BLaER1 (cell line): ENCODE measurements around the gene CUBN.

ENCODE experiments used
- H3K27ac ChIP-seq: shearing (Covaris generic); formaldehyde crosslinking; 2 replicates; pipeline ENCODE4 v1.8.1; 2022
- H3K27me3 ChIP-seq: shearing (Covaris generic); formaldehyde crosslinking; 2 replicates; pipeline ENCODE4 v1.8.1; 2022
- H3K36me3 ChIP-seq: shearing (Covaris generic); formaldehyde crosslinking; 2 replicates; pipeline ENCODE4 v1.8.1; 2022
- H3K4me1 ChIP-seq: shearing (Covaris generic); formaldehyde crosslinking; 2 replicates; pipeline ENCODE4 v1.8.1; 2022
- H3K4me2 ChIP-seq: shearing (Covaris generic); formaldehyde crosslinking; 2 replicates; pipeline ENCODE4 v1.8.1; 2022
- H3K4me3 ChIP-seq: shearing (Covaris generic); formaldehyde crosslinking; 2 replicates; pipeline ENCODE4 v1.8.1; 2022
- H3K9ac ChIP-seq: shearing (Covaris generic); formaldehyde crosslinking; 2 replicates; pipeline ENCODE4 v1.8.1; 2022
- H3K9me3 ChIP-seq: shearing (Covaris generic); formaldehyde crosslinking; 2 replicates; pipeline ENCODE4 v1.8.1; 2022
- H4K20me1 ChIP-seq: shearing (Covaris generic); formaldehyde crosslinking; 2 replicates; pipeline ENCODE4 v1.8.1; 2022
- Cebpa-rat ChIP-seq: shearing (Covaris generic); IDR thresholded peaks from 2 replicates; pipeline ENCODE4 v1.8.1; 2022

The CUBN gene

DNA sequence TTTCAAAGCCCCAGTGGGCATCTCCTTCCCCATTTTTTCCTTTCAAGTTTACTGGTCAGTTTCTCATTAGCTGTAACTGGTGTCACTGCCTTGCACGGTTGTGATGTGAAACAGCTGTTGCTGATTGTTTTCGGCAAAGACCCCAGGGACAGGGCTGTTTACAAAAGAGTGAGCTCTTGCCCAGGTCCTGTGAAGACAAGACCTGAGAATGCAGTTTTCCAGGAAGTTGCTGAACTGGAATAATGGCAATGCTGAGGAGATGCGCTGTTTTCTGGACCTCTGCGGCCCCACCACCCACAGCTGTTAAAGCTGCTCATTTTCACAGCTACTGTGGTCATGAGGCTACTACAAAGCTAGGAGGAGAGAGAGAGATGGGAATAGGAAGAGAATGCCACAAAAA is 195.8 kb downstream of the CUBN start:
- Histone ChIP-seq H3K4me2 (no peak overlapping the region), H3K27me3 (no peaks in the 10 kb centered on the region), H3K4me1 (peaks cover 5% of the 10 kb centered on the region), H3K27ac (no peak overlapping the region), H3K9ac (no peak overlapping the region), H4K20me1 (no peaks in the 10 kb centered on the region), H3K4me3 (no peak overlapping the region), H3K36me3 (no peaks in the 10 kb centered on the region), H3K9me3 (no peaks in the 10 kb centered on the region)
- no peak for TF ChIP-seq Cebpa-rat

DNA sequence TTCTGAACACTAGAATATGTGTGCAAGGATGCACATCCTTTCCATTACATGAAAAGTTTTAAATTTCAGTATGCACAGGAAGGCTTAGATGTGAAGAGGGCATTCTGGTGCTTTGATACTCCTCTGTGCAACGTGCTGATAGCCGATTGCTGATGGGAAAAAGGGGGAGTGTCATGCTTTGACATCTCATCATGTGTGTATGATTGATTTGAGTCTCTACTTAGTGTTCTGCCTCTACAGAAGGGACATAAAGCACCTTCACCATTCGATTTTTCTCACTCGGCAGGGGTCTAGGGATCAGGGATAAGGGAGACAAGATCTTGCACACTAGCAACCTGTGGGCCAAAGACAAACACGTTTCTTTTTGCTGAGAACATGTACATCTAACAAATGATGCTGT is 197.7 kb downstream of the CUBN start:
- no peaks in the 10 kb centered on the region for H3K9me3 ChIP-seq
- H3K4me2 ChIP-seq: no peak overlapping the region
- no peak overlapping the region for H3K9ac ChIP-seq
- no peaks in the 10 kb centered on the region for H3K27me3 ChIP-seq
- no peaks in the 10 kb centered on the region for H3K36me3 ChIP-seq
- H3K4me1 ChIP-seq: peaks cover 5% of the 10 kb centered on the region
- no peak overlapping the region for H3K4me3 ChIP-seq
- no peak overlapping the region for H3K27ac ChIP-seq
- no peak for TF ChIP-seq Cebpa-rat
- H4K20me1 ChIP-seq: no peaks in the 10 kb centered on the region

DNA sequence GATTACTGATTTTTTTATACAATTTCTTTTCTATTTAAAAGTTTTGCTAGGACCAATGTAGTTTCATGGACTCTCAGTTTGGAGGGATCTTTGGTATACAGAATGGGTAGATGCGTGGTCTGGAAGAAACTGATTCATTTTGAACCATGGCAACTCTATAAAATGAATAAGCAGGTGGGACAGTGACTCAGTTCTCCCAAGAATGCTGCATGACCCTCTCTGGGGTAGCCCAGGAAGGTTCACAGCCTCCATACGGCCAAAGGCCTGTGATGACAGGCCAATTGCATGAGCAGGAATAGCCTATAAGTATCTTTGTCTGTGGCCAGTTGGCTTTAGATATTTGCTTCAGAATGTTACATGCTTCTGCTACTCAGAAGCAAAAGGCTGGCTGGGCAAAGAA is 199.1 kb downstream of the CUBN start:
- no peaks in the 10 kb centered on the region for H3K9me3 ChIP-seq
- H4K20me1 ChIP-seq: no peaks in the 10 kb centered on the region
- no peak for TF ChIP-seq Cebpa-rat
- no peak overlapping the region for H3K27ac ChIP-seq
- H3K9ac ChIP-seq: no peak overlapping the region
- H3K4me2 ChIP-seq: no peak overlapping the region
- no peaks in the 10 kb centered on the region for H3K36me3 ChIP-seq
- H3K4me1 ChIP-seq: peaks cover 5% of the 10 kb centered on the region
- H3K4me3 ChIP-seq: no peak overlapping the region
- H3K27me3 ChIP-seq: no peaks in the 10 kb centered on the region

DNA sequence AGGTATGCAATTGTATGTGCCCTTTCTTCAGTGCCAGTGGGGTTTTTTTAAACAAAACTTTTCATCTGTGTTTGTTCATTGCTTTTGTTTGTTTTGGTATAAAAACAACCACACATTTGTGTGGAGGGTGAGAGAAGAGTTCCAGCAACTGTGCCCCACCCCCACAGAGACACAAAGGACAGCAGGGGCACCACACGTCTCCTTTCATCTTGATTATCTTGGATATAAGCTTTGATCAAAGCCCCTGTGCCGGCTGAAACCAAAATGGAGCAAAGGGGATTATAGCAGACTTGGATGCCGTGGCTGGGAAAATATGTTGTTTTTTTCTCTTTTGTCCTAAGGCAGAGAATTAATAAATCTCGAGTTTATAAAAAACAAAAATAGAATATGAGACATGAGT is 200.5 kb downstream of the CUBN start:
- peaks cover 9% of the 10 kb centered on the region for H3K4me1 ChIP-seq
- no peak overlapping the region for H3K4me2 ChIP-seq
- H3K36me3 ChIP-seq: no peaks in the 10 kb centered on the region
- TF ChIP-seq Cebpa-rat: no peak
- H3K27me3 ChIP-seq: no peaks in the 10 kb centered on the region
- no peak overlapping the region for H3K9ac ChIP-seq
- no peaks in the 10 kb centered on the region for H4K20me1 ChIP-seq
- no peaks in the 10 kb centered on the region for H3K9me3 ChIP-seq
- no peak overlapping the region for H3K4me3 ChIP-seq
- H3K27ac ChIP-seq: no peak overlapping the region

DNA sequence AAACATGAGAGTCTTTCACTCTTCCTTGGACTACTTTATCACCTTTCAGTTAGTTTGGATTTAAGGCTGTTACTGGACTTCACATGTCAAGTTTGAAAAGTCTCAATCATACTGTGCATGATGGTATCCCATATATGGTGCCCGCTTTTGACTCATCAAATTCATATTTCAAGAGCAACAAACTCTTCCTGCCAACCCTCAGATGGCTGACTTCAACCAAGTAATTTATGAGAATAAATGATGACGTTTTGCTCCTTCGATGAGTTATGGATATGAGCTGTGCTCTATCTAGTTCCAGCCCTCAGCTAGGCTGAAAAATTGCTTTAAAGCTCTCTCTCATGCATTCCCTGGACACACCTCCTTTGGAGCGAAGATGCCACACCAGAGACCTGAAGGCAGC is 202.1 kb downstream of the CUBN start:
- H3K4me1 ChIP-seq: peaks cover 4% of the 10 kb centered on the region; the same call in 1 of the 2 replicates
- H4K20me1 ChIP-seq: no peaks in the 10 kb centered on the region
- H3K4me3 ChIP-seq: no peak overlapping the region
- H3K9me3 ChIP-seq: no peaks in the 10 kb centered on the region
- TF ChIP-seq Cebpa-rat: no peak
- no peaks in the 10 kb centered on the region for H3K36me3 ChIP-seq
- H3K4me2 ChIP-seq: no peak overlapping the region
- H3K27me3 ChIP-seq: no peaks in the 10 kb centered on the region
- no peak overlapping the region for H3K27ac ChIP-seq
- no peak overlapping the region for H3K9ac ChIP-seq

DNA sequence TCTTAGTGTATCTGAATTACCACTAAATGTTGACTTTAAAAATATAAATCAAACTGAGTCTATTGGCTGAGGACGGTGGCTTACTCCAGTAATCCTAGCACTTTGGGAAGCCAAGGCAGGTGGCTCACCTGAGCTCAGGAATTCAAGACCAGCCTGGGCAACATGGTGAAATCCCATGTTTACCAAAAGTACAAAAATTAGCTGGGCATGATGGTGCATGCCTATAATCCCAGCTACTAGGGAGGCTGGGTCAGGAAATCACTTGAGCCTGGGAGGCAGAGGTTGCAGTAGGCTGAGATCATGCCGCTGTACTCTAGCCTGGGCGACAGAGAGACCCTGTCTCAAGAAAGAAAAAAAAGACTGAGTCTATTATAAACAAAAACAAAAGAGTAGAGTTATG is 205.9 kb downstream of the CUBN start:
- TF ChIP-seq Cebpa-rat: no peak
- Histone ChIP-seq H3K9ac (no peak overlapping the region), H4K20me1 (no peaks in the 10 kb centered on the region), H3K36me3 (no peaks in the 10 kb centered on the region), H3K27ac (no peak overlapping the region), H3K4me2 (no peak overlapping the region), H3K4me1 (peaks cover 4% of the 10 kb centered on the region; the same call in 1 of the 2 replicates), H3K4me3 (no peak overlapping the region), H3K27me3 (no peaks in the 10 kb centered on the region), H3K9me3 (no peaks in the 10 kb centered on the region)

DNA sequence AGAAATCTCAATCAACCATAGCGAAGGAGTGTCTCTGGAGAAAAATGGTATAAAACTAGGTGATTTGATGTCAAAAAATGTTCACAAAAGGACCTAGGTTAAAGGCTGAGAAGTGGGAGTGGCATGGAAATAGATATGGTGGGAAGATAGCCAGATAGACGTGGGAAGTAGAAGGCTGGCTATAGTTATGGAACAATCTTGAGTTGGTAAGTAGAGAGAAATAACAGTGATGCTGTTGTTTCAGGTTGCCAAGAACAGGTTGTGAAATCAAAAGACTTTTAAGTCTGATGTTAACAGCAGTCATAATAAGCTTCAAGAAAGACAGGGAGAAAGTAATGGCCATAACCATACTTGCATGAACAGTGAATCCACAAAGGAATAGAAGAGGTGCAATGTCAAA is 206.3 kb downstream of the CUBN start:
- Histone ChIP-seq H3K4me2 (no peak overlapping the region), H3K4me3 (no peak overlapping the region), H3K27ac (no peak overlapping the region), H3K4me1 (peaks cover 4% of the 10 kb centered on the region; the same call in 1 of the 2 replicates), H3K9ac (no peak overlapping the region), H4K20me1 (no peaks in the 10 kb centered on the region), H3K27me3 (no peaks in the 10 kb centered on the region), H3K36me3 (no peaks in the 10 kb centered on the region), H3K9me3 (no peaks in the 10 kb centered on the region)
- no peak for TF ChIP-seq Cebpa-rat

DNA sequence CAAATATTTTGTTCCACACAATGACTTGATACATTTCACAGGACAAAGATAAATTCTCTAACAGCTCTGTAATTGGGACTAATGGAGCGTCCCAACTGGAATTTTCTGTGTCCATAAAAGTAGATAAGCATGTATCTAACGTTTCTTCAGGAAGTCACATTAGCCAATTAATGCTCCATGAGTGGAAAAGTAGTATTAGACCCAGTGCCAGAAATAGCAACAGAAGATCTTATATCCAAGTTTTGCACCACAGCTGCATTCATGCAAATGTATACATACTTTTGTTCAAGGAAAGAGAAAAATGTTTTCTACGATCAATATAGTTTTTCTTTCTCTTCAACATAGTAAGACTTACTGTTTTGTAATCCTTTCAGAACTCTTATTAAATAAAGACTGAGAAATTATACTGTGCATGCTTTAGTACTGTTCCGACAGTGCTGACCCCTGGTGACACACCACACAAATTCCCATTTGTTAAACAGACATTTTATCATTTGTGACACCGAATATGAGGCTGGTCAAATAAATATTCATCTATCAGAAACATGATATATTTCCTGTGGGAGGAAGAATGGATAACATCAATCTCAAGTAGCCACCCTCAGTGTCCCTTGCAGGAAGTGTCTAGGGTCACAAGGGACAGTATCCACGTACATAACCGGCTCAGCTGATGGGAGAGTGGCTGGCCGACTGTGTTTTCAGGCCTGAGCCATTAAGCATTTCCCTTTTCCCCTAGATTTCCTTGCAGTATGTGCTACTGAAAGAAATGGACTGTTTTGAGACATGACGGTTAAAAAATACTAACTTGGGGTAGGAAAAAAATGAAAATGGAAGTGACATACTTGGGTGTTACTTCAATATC is 210.3 kb downstream of the CUBN start:
- no peak overlapping the region for H3K27ac ChIP-seq
- no peaks in the 10 kb centered on the region for H3K9me3 ChIP-seq
- no peaks in the 10 kb centered on the region for H3K27me3 ChIP-seq
- TF ChIP-seq Cebpa-rat: no peak
- H3K4me2 ChIP-seq: no peak overlapping the region
- H3K4me1 ChIP-seq: no peaks in the 10 kb centered on the region
- no peak overlapping the region for H3K9ac ChIP-seq
- H4K20me1 ChIP-seq: no peaks in the 10 kb centered on the region
- no peaks in the 10 kb centered on the region for H3K36me3 ChIP-seq
- H3K4me3 ChIP-seq: no peak overlapping the region

DNA sequence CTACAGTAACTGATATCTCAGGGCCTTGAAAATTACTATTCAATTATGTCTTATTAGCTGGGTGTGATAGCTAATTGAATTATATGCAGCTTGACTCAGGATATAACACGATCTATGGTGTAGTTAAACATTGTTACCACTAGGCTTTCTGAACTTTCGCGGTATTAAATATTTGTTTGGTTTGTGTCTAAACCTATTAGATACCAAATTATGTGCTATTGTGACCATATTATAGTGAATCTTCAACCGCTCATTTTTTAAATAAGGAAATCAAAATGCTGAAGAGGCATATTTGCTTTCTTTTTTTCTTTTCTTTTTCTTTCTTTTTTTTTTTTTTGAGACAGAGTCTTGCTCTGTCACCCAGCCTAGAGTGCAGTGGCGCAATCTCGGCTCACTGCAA is 213.1 kb downstream of the CUBN start:
- H3K9me3 ChIP-seq: no peaks in the 10 kb centered on the region
- H3K4me3 ChIP-seq: no peak overlapping the region
- no peaks in the 10 kb centered on the region for H3K27me3 ChIP-seq
- H3K27ac ChIP-seq: no peak overlapping the region
- no peaks in the 10 kb centered on the region for H3K4me1 ChIP-seq
- H4K20me1 ChIP-seq: no peaks in the 10 kb centered on the region
- no peak for TF ChIP-seq Cebpa-rat
- H3K9ac ChIP-seq: no peak overlapping the region
- no peak overlapping the region for H3K4me2 ChIP-seq
- H3K36me3 ChIP-seq: no peaks in the 10 kb centered on the region

DNA sequence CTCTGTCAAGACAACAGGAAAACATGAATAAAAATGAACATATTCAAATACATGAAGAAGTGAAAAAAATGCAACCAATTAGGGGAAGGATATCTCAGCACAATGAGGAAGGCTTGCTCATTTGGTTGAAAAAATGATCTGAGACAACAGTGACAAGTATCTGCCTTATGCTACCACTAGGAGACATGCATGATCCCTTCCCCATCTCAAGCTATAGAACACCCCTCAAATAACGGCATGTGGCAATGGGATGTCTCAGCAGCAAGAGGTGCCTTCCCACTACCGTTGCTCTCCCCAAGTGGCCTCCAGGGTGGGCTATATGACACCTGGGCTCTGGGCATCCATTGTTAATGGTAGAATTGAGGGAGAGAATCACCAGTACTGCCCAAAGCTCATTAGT is 214.3 kb downstream of the CUBN start:
- peaks cover 9% of the 10 kb centered on the region; the same call in 1 of the 2 replicates for H3K4me1 ChIP-seq
- no peaks in the 10 kb centered on the region for H3K9me3 ChIP-seq
- no peak overlapping the region for H3K4me3 ChIP-seq
- H3K27ac ChIP-seq: no peak overlapping the region
- H3K36me3 ChIP-seq: no peaks in the 10 kb centered on the region
- no peaks in the 10 kb centered on the region for H3K27me3 ChIP-seq
- TF ChIP-seq Cebpa-rat: no peak
- H4K20me1 ChIP-seq: no peaks in the 10 kb centered on the region
- H3K4me2 ChIP-seq: no peak overlapping the region
- H3K9ac ChIP-seq: no peak overlapping the region
